ENCODE results near the gene KIF26A.

The KIF26A gene

DNA sequence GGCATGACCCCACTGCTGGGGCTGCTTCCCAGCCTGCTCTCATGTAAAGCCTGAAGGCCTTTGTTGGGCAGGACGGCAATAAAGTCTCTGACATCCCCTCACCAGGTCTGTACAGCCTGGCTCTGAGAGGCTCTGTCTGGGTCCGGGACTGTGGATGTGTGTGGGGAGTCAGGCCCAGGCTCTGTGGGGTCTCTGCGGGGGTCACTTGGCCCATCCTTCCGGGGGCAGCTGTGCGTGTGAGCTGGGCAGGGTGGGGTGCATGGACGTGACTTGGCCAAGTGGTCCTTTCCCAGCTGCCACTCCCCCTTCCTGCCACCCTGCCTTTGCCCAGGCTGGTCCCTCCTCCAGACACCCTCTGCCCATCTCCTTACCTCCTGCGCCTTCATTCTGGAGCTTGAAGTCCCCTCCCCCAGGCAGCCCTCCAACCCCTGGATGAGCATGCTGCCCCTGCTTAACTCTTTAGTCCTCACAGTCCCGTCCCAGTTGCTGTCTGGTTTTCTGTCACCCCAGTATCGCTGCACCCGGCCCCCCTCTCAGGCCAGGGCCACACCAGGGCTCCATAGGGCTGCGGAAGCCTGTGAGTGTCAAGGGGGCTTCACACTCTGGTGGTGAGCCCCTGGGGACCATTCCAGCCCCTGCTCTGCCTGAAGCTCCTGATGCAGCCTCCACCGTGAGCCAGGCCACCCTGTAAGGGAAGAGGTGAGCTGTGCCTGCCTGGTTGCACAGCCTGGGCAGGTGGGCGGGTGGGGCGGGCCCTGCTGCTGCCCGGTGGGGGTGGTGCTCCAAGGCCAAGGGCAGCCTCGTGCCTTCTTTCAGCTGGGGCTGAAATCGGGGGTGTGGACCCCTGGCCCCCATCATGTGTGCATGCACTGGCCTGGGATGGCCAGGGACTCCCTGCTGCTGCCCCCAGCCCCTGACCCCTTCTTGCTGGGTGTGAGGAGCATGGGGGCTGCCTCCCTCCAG, 25.5 kb upstream of the KIF26A start:
- DNase-seq (ENCODE audit: low read depth): no peak

DNA sequence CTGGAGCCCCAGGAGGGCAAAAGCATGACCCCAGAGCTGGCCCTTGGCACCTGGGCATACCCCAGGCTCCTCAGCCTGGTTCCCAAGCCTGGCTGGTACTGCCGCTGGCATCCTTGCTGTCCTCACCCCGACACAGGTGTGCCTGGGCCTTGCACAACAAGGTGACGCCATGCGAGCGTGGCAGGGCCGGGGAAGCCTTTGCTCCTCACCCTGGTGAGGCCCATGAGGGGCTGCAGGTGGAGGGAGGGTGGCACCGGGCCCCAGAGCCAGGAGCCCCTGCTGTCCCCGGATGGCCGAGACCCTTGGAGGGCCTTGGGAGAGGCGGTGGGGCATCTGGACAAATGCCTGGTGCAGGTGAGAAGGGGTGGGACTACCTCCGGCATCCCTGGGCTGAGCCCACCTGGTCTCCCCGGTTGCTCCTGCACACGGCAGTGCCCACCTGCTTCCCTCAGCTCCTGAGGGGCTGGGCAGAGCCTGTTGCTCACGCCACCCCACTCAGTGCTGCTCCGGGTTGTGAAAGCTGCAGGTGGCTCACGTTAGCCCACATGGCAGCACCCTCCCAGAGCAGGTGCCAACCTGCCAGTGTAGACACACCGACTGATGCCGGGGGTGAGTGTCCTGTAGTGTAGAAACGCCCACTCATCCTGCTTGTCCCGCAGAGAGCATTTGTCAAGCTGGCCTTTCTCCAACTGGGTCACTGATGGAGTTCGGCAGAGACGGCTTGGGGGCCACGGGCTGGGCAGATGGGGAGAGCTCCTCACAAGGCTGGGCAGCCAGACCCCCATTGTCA, 24.6 kb upstream of the KIF26A start:
- DNase-seq (ENCODE audit: low read depth): no peak

DNA sequence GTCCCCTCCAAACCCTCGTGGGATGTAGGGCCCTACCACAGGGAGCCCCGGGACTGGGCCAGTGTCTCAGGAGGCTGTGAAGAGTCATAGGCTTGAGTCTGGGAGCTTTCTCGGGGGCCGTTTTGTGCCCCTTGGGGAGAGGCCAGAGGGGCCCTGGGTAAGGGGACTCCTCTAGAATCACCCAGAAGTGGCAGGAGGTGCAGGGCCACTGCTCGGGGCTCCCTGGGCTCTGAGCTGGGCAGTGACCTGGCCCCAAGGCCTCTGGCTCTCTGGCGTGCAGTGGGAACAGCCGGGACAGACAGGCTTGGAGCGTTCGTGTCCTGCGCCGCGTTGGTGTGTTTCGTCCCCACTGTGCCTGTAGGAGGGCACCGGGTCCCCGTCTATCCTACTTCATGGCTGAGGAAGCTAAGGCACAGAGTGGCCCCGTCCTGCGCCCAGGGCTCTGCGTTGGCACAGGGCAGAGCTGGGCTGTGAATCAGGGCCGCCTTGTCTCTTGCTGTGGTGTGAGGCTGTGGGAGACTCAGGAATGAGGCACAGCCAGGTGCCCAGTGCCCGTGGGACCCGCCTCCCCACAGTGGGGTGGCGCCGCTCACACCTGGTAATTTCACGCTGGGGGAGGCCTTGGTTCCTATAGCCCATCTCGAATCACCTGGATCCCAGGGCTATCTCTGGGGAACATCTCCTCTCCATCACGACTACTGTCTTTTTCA, 23.8 kb upstream of the KIF26A start:
- DNase-seq (ENCODE audit: low read depth): no peak

DNA sequence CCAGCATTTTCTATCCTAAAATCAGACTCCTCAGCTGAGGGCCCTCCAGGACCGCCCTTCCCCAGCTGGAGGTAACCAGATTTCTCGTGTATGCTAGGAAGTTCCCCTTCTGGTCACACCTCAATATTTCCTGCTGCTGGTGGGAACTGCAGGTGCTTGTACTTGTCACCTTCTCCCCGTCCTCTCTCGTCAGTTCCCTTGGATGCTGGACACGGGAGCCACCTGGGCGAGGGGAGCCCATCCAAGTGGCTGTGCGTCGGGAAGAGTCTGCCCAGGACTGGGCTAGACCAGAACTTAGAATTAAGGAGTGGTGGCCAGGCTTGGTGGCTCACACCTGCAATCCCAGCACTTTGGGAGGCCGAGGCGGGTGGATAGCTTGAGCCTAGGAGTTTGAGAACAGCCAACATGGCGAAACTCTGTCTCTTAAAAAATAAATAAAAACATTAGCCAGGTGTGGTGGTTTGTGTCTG, 23.2 kb upstream of the KIF26A start:
- DNase-seq (ENCODE audit: low read depth): no peak

DNA sequence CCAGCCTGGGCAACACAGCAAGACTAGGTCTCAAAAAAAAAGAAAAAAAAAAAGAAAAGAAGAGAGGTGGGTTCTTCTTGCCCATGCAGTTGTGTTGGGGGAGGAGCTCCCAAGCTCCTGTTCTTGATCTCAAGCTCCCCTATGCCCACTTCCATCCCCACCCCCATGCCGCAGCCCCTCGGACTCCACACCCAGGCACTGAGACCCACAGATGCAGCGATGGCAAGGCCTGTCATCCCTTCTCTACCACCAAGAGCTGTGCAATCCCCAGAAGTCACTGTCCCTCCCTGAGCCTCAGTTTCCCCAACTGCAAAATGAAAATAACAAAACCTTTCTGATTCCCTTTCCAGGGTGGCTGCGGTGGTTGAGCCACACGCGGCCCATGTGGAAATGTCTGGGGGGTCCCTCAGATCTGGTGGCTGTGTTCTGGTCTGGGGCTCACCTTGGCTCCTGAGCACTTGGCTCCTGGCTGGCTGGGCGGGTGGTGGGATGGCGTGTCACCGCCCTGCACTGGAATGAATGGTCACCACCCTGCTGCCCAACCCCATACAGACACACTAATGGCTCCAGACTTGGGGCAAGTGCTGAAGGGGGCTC, 22.6 kb upstream of the KIF26A start:
- DNase-seq (ENCODE audit: low read depth): no peak

DNA sequence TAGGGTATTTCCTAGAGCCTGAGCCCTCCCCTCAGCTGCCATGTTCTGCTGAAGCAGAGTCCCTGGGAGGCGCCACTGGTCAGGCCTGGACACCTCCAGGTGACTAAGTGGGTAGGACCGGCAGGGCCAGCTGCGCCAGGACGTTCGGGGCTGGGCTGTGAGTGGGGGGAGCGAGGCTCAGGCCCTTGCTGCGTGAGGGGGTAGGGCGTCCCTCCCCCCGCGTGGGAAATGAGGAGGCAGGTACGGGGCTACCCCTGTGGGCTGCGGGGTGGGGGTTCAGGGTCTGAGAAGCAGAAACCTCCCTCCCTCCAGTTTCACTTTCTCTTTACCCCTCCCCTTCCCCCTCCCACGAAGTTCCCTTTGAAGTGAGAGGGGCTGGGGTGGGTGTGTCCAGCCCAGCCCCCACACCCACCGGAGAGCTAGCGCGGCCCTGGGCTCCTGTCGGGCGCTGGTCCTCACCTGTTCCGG, 22.1 kb upstream of the KIF26A start:
- no peak for DNase-seq (ENCODE audit: low read depth)

DNA sequence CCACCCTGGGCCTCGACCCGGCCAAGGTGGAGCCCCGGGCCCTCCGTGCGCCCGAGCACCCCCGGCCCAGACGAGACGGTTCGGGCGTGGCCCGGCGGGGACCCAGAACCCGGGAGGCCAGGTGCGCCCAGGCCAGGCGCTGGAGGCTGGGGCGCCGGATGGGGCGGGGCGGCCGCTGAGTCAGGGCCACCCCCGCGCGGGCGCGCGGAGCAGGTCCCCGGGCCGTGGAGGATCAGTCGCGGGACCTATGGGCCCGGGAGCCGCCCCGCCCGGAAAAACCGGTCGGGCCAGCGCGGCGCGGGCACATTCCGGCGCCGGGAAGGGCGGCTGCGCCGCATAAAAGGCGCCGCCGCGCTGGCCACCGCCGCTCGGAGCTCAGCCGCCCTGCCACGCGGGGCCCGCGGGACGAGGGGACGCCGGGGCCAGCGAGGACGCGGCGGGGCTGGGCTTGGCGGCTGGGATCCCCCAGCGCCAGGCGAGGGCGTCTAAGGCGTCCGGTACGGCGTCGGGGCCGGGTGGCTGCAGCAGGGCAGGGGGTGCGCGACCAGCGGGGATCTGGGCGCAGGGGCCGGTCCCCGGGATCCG, 21.5 kb upstream of the KIF26A start:
- no peak for DNase-seq (ENCODE audit: low read depth)

DNA sequence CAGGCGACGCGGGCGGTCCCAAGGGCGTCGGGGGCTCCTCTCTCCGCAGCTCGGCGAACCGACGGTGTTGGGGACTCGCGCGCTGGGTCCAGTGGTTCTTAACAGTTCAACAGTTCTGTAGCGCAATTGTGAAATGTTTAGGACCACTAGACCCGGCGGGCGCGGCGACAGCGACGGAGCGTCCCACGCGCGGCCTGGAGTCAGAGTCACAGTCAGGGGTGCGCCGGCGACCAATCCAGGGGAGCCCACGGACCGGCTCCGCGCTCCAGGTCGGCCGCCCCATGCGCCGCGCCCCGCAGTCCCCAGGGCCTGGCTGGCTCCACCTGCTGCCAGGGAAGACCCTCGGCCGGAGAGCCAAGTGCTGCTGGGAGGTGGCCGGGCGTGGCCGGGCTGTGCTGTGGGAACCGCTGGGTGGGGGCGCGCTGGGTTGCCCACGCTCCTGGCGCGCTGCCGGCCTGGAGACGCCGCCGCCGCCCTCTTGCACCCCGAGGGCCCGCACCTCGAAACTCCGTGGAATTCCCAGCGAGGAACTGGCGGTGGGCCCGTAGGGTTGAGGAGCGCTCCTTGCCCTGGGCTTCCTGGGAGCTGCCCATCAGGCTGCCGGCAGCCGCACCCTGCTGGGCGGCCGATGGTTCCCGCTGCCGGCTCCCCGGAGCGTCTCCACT, 20.9 kb upstream of the KIF26A start:
- DNase-seq (ENCODE audit: low read depth): no peak

DNA sequence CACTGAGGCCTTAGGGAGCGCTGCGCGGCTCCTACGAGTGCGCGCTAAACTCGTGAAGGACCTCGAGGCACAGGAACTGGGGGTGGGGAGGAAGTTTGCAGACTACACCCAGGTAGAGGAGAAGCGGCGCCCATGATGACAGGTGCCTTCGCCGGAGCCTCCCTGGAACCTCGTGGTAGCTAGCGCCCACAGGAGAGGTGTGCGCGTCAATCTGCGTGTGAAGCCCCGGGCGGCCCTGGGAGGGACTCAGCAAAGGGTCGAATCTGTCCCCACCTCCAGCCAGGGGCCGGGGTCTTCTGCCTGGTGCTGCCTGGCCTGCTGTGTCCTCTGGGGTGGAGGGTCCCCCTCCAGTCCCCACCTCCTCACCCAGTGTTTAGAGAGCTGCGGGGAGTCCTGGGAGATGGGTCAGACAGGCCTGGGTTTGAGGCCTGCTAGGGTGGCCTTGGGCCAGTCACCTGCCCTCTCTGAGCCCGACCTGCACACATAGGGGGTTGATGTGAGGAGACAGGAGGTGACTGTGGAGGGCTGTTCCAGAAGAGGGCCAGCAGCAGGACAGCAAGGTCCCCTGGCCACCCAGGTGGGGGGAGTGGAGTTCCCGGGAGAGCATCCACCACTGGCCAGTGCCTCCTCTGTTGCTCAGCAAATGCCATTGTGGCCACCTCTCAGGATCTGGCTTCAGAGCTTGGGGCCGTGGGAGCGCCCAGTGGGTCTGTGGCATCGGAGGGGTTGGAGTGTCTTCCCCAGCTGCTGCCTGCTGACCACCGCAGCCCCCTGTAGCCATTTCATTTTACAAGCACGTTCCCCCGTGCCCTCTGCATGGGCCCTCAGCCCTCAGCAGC, 20.2 kb upstream of the KIF26A start:
- DNase-seq (ENCODE audit: low read depth): no peak

DNA sequence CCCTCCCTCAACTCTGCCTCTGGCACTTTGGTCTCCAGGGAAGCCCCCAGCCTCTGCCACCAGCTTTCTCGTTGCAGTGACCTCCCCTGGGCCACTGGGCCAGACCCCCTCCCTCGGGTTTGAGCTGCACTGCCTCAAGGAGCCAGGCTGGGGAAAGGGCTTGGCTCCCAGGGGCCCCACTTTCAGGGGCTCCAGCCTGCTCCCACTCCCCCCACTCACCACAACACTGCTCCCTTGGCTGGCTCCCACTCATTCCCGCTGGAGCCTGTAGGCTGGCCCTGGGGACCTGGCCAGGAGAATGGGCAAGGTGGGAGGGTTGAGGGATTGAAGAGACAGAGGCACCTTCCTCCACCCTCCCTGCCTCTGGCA, 19.3 kb upstream of the KIF26A start:
- no peak for DNase-seq (ENCODE audit: low read depth)

DNA sequence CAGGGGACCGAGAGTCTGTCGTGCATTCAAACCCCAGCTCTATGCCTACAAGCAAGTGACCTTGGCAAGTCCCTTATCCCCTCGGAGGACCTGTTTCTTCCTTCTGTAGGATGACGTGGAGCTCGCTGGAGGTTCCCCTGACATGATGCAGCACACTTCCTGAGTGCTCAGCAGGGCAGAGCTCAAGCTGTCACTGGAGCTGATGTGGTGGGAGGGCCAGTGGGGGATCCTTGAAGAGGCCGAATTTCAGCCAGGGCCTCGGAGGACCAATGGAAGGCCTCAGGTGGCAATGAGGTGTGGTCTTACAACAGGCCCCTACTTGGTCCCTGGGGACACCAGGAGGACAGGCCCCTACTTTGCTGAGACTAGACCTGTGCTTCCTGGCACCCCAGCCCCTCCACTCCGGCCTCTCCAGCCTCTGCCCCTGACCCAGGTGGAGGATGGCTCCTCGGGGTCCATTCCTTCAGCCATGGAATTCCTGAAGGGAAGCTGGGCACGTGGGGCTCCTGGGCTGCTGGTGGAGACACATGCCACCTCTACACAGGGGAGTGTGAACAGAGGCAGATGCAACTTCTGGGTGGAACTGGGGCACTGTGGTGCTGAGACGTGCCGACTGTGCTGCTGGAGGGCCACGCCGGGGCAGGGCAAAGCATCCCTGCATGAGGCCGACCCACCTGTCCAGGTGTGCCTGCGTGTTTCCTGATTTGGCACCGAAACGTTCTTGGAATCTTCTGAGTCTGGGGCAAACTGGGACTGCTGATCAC, 18.7 kb upstream of the KIF26A start:
- DNase-seq (ENCODE audit: low read depth): no peak

DNA sequence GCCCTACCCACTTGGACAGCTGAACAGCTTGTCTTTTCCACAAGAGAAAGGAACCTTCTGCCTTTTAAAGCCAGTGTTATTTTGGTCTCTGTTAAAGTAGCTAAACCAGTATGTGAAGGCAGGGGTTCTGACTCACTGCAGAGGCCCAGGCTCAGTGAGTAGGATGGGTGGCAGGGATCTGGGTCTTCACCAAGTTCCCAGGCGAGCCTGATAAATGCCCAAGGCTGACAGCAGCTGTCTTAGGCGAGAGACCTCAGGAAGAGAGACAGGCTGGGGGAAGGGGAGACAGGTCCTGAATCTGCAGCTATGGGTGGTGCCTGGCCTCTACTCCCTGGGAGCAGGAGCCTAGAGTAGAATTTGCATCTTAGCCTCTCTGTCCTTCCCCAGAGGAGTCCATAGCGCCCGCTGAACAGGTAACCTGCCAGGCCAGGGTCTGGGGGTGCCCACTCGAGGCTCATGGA, 18.1 kb upstream of the KIF26A start:
- DNase-seq (ENCODE audit: low read depth): no peak

DNA sequence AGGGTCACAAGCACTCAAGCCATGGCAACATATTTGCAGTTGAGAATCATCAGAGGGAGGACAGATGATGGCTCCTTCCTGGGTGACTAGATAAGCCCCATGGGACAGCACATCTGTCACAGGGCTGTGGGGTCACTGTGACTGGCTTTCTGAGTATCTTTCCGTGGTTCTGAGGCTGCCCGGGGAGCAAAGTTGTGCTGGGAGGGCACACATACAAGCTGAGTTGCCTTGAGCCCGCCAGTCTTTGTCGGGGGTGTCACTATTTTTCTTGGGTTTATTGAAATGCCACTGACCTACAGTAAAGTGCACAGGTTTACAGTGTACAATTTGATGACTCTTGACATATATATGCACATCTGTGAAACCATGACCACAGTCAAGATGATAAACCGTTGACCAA, 17.2 kb upstream of the KIF26A start:
- DNase-seq (ENCODE audit: low read depth): no peak

DNA sequence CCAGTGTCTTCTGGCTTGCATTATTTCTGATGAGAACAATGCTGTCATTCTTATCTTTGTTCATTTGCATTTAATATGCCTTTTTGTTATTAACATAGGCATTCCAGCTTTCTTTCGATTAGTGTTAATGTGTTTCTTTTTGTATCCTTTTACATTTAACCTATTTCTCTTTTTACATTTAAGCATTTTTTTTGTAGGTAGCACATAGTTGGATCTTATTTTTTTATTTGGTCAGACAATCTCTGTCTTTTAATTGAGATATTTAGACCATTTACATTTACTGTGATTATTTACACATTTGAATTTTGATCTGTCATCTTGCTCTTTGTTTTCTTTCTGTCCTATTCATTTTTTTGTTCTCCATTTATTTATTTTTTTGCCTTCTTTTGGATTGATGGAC, 14.5 kb upstream of the KIF26A start:
- DNase-seq (ENCODE audit: low read depth): no peak

DNA sequence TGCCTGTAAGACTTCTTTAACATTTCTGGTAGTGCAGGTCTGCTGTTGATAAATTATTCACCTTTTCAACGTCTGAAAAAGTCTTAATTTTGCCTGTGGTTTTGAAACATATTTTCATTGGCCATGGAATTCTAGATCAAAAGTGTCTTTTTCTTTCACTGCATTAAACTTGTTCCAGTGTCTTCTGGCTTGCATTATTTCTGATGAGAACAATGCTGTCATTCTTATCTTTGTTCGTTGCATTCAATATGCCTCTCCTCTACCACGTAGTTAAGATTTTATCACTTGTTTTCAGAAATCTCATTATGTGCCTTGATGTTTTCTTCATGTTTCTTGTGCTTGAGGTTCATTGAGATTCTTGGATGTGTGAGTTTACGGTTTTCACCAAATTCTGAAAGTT, 13.4 kb upstream of the KIF26A start:
- DNase-seq (ENCODE audit: low read depth): no peak

DNA sequence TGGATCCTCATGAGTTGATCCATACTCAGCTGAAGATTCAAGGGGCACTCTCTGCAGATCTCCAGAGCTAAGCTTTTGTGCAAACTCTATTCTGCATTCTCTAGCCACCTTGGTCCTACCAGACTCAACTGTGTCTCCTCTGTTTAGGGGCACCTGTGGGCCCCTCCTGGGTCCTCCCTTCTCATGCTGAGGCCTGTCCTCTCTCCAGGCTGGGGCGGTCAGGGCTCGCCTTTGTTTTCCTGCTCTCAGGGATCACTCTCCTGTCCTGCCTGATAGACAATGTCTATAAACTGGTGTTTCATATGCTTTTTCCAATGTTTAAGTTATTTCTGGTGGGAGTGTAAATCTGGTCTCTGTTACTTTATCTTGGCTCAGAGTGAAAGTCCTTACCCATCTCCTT, 11.6 kb upstream of the KIF26A start:
- no peak for DNase-seq (ENCODE audit: low read depth)

DNA sequence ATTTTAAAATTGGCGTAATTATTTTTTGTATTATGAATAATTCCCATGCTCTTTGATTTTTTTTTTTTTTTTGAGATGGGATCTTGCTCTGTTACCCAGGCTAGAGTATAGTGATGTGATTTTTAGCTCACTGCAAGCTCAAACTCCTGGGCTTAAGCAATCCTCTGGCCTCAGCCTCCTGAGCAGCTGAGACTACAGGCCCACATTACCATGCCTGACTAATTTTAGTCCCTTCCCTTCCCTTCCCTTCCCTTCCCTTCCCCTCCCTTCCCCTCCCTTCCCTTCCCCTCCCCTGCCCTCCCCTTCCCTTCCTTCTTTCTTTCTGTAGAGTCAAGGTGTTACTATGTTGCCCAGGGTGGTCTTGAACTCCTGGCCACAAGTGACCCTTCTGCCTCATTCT, 9.4 kb upstream of the KIF26A start:
- DNase-seq (ENCODE audit: low read depth): no peak

DNA sequence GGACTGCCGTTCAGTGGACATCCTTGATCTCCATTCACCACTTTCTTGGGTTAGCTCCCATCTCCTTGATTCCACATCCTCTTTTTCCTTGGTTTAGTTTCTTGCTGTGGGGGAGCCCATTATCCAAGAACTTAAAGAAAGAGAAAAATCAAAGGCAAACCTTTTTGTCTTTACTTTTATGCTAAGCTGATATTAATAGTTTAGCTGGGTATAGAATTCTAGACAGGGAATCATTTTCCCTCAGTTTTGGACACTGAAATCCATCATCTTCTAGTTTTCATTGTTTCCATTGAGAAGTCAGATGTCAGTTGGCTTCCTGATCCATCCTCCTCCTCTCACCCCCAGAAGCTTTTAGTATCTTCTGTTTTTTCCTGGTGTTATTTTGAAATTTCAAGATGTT, 8.8 kb upstream of the KIF26A start:
- DNase-seq (ENCODE audit: low read depth): no peak

DNA sequence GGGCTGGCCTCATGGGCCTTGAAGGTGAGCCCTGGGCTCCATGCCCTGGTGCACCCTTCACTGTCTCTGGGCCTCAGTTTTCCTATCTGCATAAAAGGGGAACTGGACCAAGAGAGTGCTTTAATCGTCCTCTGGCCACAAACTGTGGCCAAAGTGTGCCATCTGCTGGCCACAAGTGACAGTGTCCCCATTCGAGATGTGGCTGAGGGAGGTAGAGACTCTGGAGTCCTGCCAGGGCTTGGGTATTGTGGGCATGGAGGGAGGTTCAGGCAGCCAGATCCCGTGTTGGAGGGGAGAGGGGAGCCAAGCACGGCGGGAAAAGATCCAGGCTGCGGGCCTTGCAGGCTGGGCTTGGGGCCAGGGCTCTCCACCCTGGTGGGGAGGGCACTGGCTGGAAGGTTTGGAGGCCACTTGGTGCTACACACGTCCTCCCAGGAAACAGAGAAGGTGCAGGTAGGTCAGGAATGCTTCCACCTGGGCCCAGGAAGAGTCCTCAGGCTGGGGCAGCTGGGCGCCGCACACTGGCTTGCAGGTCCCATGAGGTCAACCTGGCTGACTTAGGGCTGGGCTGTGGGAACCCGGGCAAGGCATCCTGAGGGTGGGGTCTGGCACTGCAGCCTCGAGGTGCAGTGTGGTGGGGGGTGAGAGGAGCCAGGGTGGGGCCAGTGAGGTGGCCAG, 7.3 kb upstream of the KIF26A start:
- no peak for DNase-seq (ENCODE audit: low read depth)

Measured in stimulated activated CD8-positive, alpha-beta memory T cell treated with anti-CD3 and anti-CD28 coated beads, Interleukin-15, amount 100 ng/mL, for 1 hour (primary cell).